C4-2B (cell line): ENCODE data around the gene MT1B.

Experiments used
- ZFX ChIP-seq: fragments of 450-650 bp; IDR thresholded peaks from 2 replicates; pipeline ENCODE4 v1.6.1; 2017
- TF ChIP-seq, protein P1 (sequence below): fragments of 450-650 bp; conservative IDR thresholded peaks from 2 replicates; pipeline ENCODE4 v1.5.1; 2017; ENCODE audit warnings: mild to moderate bottlenecking

DNA sequence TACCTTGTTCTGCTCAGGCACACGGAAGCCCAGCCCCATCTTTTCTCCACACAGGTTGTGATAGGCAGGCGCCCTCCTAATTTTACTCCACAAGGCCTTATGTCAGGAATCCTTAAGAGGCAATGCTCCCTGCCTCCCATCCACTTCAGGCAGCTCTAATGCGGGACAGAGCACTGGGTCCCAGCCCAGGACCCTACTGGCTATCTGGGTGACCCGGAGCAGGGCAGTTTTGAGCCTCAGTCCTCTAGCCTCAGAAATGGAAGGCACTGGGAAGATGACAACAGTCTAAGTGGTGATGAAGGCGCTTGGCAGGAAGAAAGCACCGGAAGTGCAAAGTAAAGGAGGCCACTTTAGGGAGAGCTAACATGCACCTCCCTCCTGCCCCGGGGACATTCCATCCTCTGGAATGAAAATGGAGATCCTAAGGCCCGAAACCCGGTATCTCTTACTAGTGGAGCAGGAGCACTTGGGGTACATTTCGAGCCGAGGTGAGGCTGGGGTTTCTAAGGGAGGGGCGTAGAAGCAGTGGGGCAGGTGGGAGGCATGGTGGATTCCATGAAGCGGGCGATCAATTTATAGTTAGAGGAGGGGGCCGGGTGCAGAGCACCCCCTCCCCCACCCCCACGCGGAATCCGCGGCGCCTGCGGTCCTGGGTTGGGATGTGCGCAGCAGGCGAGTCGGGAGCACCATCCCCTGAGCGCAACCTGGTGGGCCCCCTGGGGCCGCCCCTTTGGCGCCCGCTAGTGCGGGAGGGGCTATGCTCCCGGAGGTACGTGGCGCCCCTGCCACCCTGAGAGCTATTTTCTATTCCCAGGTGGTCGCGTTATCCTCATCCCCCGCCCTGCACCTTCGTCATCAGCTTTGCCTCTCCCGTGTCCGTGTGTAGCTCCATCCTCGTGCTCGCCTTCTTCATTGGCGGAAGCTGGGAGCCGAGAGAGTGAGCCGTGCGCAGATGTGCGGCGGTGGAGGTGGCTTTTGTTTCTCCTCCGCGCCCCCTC, 11.0 kb downstream of the MT1B start:
- TF ChIP-seq, protein P1, sequence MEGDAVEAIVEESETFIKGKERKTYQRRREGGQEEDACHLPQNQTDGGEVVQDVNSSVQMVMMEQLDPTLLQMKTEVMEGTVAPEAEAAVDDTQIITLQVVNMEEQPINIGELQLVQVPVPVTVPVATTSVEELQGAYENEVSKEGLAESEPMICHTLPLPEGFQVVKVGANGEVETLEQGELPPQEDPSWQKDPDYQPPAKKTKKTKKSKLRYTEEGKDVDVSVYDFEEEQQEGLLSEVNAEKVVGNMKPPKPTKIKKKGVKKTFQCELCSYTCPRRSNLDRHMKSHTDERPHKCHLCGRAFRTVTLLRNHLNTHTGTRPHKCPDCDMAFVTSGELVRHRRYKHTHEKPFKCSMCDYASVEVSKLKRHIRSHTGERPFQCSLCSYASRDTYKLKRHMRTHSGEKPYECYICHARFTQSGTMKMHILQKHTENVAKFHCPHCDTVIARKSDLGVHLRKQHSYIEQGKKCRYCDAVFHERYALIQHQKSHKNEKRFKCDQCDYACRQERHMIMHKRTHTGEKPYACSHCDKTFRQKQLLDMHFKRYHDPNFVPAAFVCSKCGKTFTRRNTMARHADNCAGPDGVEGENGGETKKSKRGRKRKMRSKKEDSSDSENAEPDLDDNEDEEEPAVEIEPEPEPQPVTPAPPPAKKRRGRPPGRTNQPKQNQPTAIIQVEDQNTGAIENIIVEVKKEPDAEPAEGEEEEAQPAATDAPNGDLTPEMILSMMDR, result no peak
- no peak for TF ChIP-seq ZFX
